GM12873 (cell line): ENCODE data around the gene SIRT3.

Source experiments
- CTCF ChIP-seq: IDR thresholded peaks from 2 replicates; pipeline ENCODE4 v1.5.1; 2012; ENCODE audit warnings: low read depth, mild to moderate bottlenecking, moderate library complexity, low read length, control low read depth; ENCODE audit not compliant: insufficient read depth; ENCODE audit errors: missing control alignments

The SIRT3 gene

GRCh38 chr11:206526-207207 lies 29.5 kb downstream of the SIRT3 start:
- TF ChIP-seq CTCF, result no peak

- TF ChIP-seq CTCF, result no peak
These were observed 30.1 kb downstream of the SIRT3 start for GRCh38 chr11:206002-206384.

GRCh38 chr11:205221-206001 lies 30.7 kb downstream of the SIRT3 start:
- no peak for TF ChIP-seq CTCF

DNA sequence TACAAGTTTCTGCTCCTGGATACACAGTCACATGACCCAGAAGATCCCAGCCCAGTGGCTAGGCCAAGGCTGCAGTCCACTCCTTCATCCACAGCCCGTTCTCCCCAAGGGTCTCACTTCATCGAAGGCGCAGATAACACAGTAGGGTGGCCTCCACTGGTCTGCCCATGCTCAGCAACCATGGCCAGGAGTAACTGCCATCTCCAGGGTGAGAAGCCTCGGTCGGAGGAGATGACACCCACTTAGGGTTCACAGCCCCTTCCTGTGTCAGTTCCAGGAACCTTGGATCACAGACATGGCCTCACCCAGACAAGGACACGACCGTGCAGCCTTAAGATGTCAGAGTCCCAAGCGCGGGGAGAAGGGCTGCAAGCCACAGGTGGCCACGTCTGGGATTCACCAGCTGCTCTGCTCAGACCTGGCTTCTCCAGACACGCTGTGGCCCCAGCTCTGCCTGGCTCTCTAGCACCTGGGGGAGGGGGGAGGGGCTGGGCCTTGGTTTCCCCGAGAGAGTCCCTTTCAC lies 31.5 kb downstream of the SIRT3 start:
- no peak for TF ChIP-seq CTCF

DNA sequence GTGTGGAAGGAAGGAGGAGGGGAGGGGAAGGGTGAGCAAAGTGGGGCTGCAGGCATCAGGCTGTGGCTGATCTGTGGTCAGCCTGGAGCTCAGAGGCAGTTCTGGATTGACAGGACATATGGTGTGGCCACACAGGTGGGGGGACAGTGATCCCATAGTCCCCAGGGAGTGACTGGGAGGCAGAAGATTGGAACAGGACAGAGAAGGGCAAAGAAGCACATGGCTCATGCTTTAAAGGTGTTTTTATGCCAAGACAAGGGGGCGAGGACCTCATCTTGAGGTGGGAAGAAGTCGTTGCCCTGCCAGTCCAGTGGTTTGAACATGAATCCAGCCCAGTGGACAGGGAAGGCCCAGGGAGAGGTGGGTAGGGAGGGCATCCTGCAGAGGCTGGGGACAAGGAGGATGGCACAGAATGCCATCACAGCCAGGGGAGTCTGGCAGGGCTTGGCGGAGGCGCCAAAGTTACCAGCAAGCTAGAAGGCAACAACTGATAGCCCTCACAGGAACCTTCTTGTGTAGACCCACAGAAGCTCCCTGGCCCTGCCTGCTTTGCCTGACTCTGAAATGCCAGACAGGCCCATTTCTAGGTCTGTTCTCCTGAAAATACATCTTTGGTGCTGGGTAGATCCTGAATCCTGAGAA lies 32.1 kb downstream of the SIRT3 start:
- TF ChIP-seq CTCF, result no peak

- TF ChIP-seq CTCF, result no peak
These were observed 32.8 kb downstream of the SIRT3 start for GRCh38 chr11:203056-203944.
